Right lobe of liver (tissue), 6 donors: ENCODE measurements around the gene THSD7A. TPM values are rescaled to one million over a fixed set of nuclear protein-coding genes. Genes with fewer than 3 reads are reported as not detected.

Experiments
- ATAC-seq, 4 donors: fragments of 200-7000 bp; cut with Tn5 transposase; one replicate each; pipeline ENCODE4 v1.9.1; 2020; ENCODE audit warnings: mild to moderate bottlenecking in 4 of 4, moderate library complexity in 4 of 4
- DNase-seq, 3 donors: peaks; one replicate each; pipeline ENCODE4 v3.0.0-alpha.2; 2020
- H3K27ac ChIP-seq, 3 donors: fragments of 200-600 bp; one replicate each; pipeline ENCODE4 v1.8.0; 2022
- H3K27me3 ChIP-seq, 2 donors: fragments of 200-600 bp; one replicate each; pipeline ENCODE4 v1.8.0; 2022
- H3K36me3 ChIP-seq, 4 donors: fragments of 200-600 bp; sonication (generic) in 1 of 4; one replicate each; pipeline versions ENCODE4 v1.5.1 to v1.8.0; 2017 to 2022; ENCODE audit warnings: control low read depth in 1 of 4
- H3K4me1 ChIP-seq, 4 donors: fragments of 200-600 bp; sonication (generic) in 1 of 4; one replicate each; pipeline versions ENCODE4 v1.5.1 to v1.8.0; 2017 to 2022; ENCODE audit warnings: control low read depth in 1 of 4
- H3K4me3 ChIP-seq, 3 donors: fragments of 200-600 bp; one replicate each; pipeline ENCODE4 v1.8.0; 2022
- H3K9me3 ChIP-seq, 4 donors: fragments of 200-600 bp; sonication (generic) in 1 of 4; one replicate each; pipeline versions ENCODE4 v1.5.1 to v1.8.0; 2017 to 2022; ENCODE audit warnings: control low read depth in 1 of 4
- CTCF ChIP-seq, 4 donors: fragments of 200-600 bp in 3 of 4; fragments of 450-650 bp in 1 of 4; IDR thresholded peaks; one replicate each; pipeline versions ENCODE4 v1.5.1 to v1.8.0; 2016 to 2022; ENCODE audit warnings: antibody characterized with exemption in 4 of 4, mild to moderate bottlenecking in 2 of 4
- POLR2A ChIP-seq: fragments of 450-650 bp; IDR thresholded peaks from one replicate; pipeline ENCODE4 v1.6.1; 2017; ENCODE audit warnings: antibody characterized with exemption, mild to moderate bottlenecking
- WGBS: methylation state at CpG from one replicate; pipeline ENCODE4 v1.1.6; 2018; ENCODE audit warnings: low coverage, low lambda C conversion rate; ENCODE audit not compliant: insufficient coverage; ENCODE audit errors: missing lambda C conversion rate; 5-methylcytosine and 5-hydroxymethylcytosine counted together
- intact Hi-C, 2 donors: fragments of 100-400 bp; cut with DNase I; formaldehyde crosslinking; loops; one replicate each; pipeline versions ENCODE4 v1.11.2 to v1.14.1; 2022
- total RNA-seq, 6 experiments: library from RNA; depleted of rRNA in 2 of 6; stranded (reverse); fragments of >200 nt in 2 of 6; fragmentation: NEBNext Ultra II Directional in 3 of 6; extraction: Animal tissue kit (Norgen Biotek cat#: 25700) in 3 of 6; gene quantifications; one replicate each; pipeline versions ENCODE4 v1.1.0 to v1.2.4, GENCODE V29; 2016 to 2023
- donor health status: DM: no; HTN: yes; CAD: no.
- donor health status: DM: no; HTN: no; CAD: no.
- donor health status: DM: no; HTN: no; CAD: no.
- donor health status: DM: no; HTN: yes; CAD: no.
- donor health status: DM: no; HTN: yes; CAD: no.

THSD7A gene
- total RNA-seq, 6 experiments from 2014 or later: 1.1 to 2.5 (median 1.4) TPM

DNA sequence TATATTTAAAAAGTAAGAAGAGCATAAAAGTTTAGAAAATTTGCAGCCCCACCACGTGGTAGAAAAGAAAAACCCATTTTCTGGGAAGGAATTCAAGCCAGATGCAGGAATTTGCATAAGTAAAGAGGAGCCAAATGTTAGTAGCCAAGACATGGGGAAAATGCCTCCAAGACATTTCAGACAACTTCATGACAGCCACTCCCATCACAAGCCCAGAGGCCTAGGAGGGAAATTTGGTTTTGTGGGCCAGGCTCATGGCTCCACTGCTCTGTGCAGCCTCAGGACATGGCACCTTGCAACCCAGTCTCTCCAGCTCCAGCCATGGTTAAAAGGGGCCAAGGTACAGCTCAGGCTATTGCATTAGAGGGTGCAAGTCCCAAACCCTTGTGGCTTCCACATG is 411.9 kb downstream of the THSD7A start:
- Histone ChIP-seq H3K4me1 (peaks cover 0 to 6% (median 3%) of the 10 kb centered on the region in 4 donors), H3K36me3 (no peaks in the 10 kb centered on the region), H3K27ac (no peak overlapping the region), H3K9me3 (peaks cover 0 to 10% (median 0%) of the 10 kb centered on the region in 4 donors), H3K27me3 (no peaks in the 10 kb centered on the region), H3K4me3 (no peak overlapping the region)
- TF ChIP-seq CTCF (IDR thresholded peaks at IDR 0.05): no peak
- TF ChIP-seq POLR2A: no peak
- intact Hi-C loops: no loop called here
- 73% methylated on average over 1 of the region's 1 CpG for WGBS
- DNase-seq: no peak
- ATAC-seq: no peak

DNA sequence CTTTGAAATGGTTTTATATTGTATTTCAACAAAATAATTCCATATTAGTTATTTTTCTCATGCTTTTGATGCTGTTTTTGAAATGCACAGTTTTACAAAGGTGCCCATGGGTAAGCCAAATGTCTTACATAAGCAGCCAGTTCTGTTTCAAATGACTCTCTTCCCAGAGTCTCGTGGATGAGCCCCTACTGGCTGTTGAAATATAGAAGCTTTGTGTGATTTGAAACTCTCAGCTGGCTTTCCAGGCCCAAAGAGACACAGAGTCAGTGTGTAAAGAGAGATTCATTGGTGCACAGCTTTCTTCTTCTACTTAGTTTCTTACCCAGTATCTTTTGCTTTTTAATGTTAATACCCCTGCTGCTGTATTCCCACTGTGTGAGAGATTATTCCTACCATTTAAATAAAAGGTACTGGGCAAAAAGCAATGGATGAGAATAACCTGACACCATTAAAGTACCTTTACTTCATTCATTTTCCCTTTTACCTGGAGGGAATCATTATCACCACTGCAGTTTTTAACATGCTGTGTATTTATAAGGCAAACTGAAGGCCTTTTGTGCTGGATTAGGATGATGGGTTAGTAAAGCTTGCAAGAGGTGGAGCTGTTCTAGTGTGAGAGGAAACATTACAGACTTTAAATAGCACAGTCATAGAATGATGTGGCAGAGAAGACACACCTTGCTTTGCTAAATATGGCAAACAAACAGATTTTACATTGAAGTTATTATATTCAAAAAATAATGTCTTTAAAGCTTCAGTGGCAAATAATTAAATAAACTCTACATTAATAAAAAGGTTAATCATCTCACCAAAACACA is 415.1 kb downstream of the THSD7A start:
- ATAC-seq (no peak), DNase-seq (no peak)
- Histone ChIP-seq H3K4me1 (no peaks in the 10 kb centered on the region), H3K4me3 (no peak overlapping the region), H3K27me3 (no peaks in the 10 kb centered on the region), H3K27ac (no peak overlapping the region), H3K36me3 (no peaks in the 10 kb centered on the region), H3K9me3 (peaks cover 0 to 10% (median 0%) of the 10 kb centered on the region in 4 donors)
- WGBS: 45% methylated on average over 1 of the region's 1 CpG
- intact Hi-C loops: no loop called here
- TF ChIP-seq CTCF (IDR thresholded peaks at IDR 0.05): no peak
- no peak for TF ChIP-seq POLR2A

DNA sequence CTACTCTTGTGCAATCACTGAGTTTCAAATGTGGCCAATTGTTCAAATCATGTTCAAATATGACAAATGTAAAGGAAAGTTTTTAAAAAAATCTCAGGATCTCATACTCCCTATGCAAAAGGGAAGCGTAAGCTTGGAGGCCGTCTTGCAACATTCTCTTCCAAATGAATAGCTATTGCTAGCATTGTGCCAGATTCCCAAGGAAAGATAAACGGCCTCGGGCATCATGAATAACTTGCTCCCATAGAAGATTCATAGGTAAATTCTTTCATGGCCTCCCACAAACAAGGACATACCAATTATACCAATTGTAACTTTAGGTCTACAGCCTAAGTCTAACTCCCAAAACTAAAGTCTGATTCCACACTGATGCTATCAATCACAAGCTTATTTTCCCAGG is 416.9 kb downstream of the THSD7A start:
- Histone ChIP-seq H3K36me3 (no peaks in the 10 kb centered on the region), H3K4me1 (no peaks in the 10 kb centered on the region), H3K27ac (no peak overlapping the region), H3K4me3 (no peak overlapping the region), H3K9me3 (no peaks in the 10 kb centered on the region), H3K27me3 (no peaks in the 10 kb centered on the region)
- TF ChIP-seq POLR2A: no peak
- TF ChIP-seq CTCF (IDR thresholded peaks at IDR 0.05): no peak
- ATAC-seq (no peak), DNase-seq (no peak)
- intact Hi-C loops: no loop called here
- WGBS: 89% methylated on average over 3 of the region's 4 CpGs

DNA sequence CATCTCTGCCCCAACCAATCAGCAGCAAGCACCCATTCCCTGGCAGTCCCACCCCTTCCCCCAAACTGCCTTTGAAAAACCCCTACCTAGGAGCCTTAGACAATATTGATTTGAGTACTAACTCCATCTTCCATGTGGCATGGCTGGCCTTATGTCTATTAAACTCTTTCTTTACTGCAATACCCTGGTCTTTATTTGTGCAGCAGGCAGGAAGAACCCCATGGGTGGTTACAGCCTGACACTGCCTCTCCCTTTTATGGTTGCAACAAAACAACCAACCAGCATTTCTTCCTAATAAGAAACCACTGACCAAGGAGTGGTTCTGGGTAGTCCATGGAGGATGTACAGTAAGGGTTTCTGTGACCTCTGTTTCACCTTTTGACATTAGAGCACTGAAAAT is 418.1 kb downstream of the THSD7A start:
- intact Hi-C loops: no loop called here
- no peaks in the 10 kb centered on the region for H3K4me1 ChIP-seq
- ATAC-seq: no peak

More for the DNA sequence above, 418.1 kb downstream of the THSD7A start:
- TF ChIP-seq CTCF (IDR thresholded peaks at IDR 0.05): no peak
- TF ChIP-seq POLR2A: no peak
- Histone ChIP-seq H3K27ac (no peak overlapping the region), H3K27me3 (no peaks in the 10 kb centered on the region), H3K4me3 (no peak overlapping the region), H3K36me3 (no peaks in the 10 kb centered on the region), H3K9me3 (no peaks in the 10 kb centered on the region)
- no peak for DNase-seq
